HepG2 (cell line): ENCODE results near the gene NRN1L. TPM values are rescaled to one million over a fixed set of nuclear protein-coding genes. Genes with fewer than 3 reads are reported as not detected.

Experiments used
- FOXA3 ChIP-seq: IDR thresholded peaks from 2 replicates; pipeline ENCODE4 v1.6.1; 2016; ENCODE audit warnings: missing genetic modification reagents, missing compliant biosample characterization
- GABPA ChIP-seq, 2 experiments: IDR thresholded peaks; 2 replicates each; pipeline ENCODE4 v1.6.1; 2011 to 2016; ENCODE audit warnings: low read depth in 2 of 2, low read length in 1 of 2, missing biosample characterization in 1 of 2, missing genetic modification characterization in 1 of 2
- HNRNPL ChIP-seq: fragments of 200-400 bp; formaldehyde crosslinking; IDR thresholded peaks from 2 replicates; pipeline ENCODE4 v1.6.1; 2017; ENCODE audit warnings: mild to moderate bottlenecking, low read depth, low read length
- IKZF5 ChIP-seq: IDR thresholded peaks from 2 replicates; pipeline ENCODE4 v1.6.1; 2018; ENCODE audit warnings: missing genetic modification reagents, mild to moderate bottlenecking, missing compliant biosample characterization
- JUN ChIP-seq: sonication (generic); formaldehyde crosslinking; IDR thresholded peaks from 2 replicates; pipeline ENCODE4 v1.4.0; 2020; ENCODE audit warnings: mild to moderate bottlenecking, missing genetic modification reagents
- ZBTB21 ChIP-seq: sonication (generic); formaldehyde crosslinking; IDR thresholded peaks from 2 replicates; pipeline ENCODE4 v1.4.0; 2020; ENCODE audit warnings: missing genetic modification reagents
- ZBTB34 ChIP-seq: sonication (generic); formaldehyde crosslinking; IDR thresholded peaks from 2 replicates; pipeline ENCODE4 v1.8.0; 2022; ENCODE audit warnings: mild to moderate bottlenecking, missing genetic modification reagents
- ZKSCAN1 ChIP-seq: fragments of 150-350 bp; IDR thresholded peaks from 2 replicates; pipeline ENCODE4 v1.6.1; 2014; ENCODE audit warnings: low read length
- ZNF10 ChIP-seq: sonication (generic); formaldehyde crosslinking; IDR thresholded peaks from 2 replicates; pipeline ENCODE4 v1.4.0; 2020; ENCODE audit warnings: mild to moderate bottlenecking, low read depth, missing genetic modification reagents, borderline replicate concordance
- ZNF784 ChIP-seq: sonication (generic); formaldehyde crosslinking; IDR thresholded peaks from 2 replicates; pipeline ENCODE4 v1.5.1; 2020; ENCODE audit warnings: missing genetic modification reagents, mild to moderate bottlenecking, borderline replicate concordance
- polyA plus RNA-seq, 8 experiments: library from polyadenylated mRNA; depleted of rRNA in 3 of 8; stranded (reverse) in 7 of 8; unstranded in 1 of 8; fragments of >200 nt; fragmentation: Illumina TruSeq in 4 of 8; extraction: Trizol in 4 of 8; gene quantifications; 2 replicates each; pipeline versions ENCODE4 v1.2.1 to v1.2.3, GENCODE V29; 2011 to 2016; ENCODE audit warnings: low read depth in 4 of 8, missing spikeins in 1 of 8, mixed read lengths in 1 of 8; ENCODE audit not compliant: insufficient read depth in 1 of 8
- total RNA-seq, 5 experiments: library from RNA; depleted of rRNA; stranded (reverse); fragments of >200 nt; fragmentation: Illumina TruSeq; extraction: Trizol; gene quantifications; 2 replicates each; pipeline ENCODE4 v1.2.3, GENCODE V29; 2016; ENCODE audit warnings: low read depth in 1 of 5

The NRN1L gene
- total and polyA plus RNA-seq, 2 of the 13 experiments (the other 11 are each of a cell fraction or from before 2014, with no cell fraction given): 0.53 to 1.2 TPM

GRCh38 chr16:67841198-67841815, 43.4 kb upstream of the NRN1L start (continued):
- TF ChIP-seq ZBTB34 (CRISPR knock-in tag) (no peak), HNRNPL (no peak), ZBTB21 (CRISPR knock-in tag) (no peak), GABPA (IDR thresholded peaks at IDR 0.05; ENCODE audit: low read depth, low read length) (no peak), GABPA (CRISPR knock-in tag; IDR thresholded peaks at IDR 0.05; ENCODE audit: low read depth) (no peak), ZKSCAN1 (peak; percentile 92), FOXA3 (no peak), ZNF784 (CRISPR knock-in tag) (no peak), IKZF5 (no peak; the same call in 1 of the 2 replicates), JUN (CRISPR knock-in tag) (no peak), ZNF10 (no peak)
